SK-N-SH (cell line): ENCODE data around the gene ARID3A. TPM values are rescaled to one million over a fixed set of nuclear protein-coding genes. Genes with fewer than 3 reads are reported as not detected.

Experiments
- CTCF ChIA-PET: fragments of 300-600, 350-600 bp; formaldehyde crosslinking; extraction: SDS; loops from one replicate; lab custom pipeline; 2021; lab: Yijun Ruan, JAX
- POLR2A ChIA-PET: fragments of 350-600 bp; sonication (Branson Sonifier 250); formaldehyde crosslinking; extraction: SDS; loops from one replicate; lab custom pipeline; 2020; ENCODE audit warnings: antibody characterized with exemption, inconsistent platforms; lab: Yijun Ruan, JAX
- DNase-seq: peaks from one replicate; pipeline ENCODE4 v3.0.0; 2012
- H2AFZ ChIP-seq: fragments of 200-600 bp; sonication (generic); 2 replicates; pipeline ENCODE4 v1.8.1; 2016; ENCODE audit warnings: antibody characterized with exemption, mild to moderate bottlenecking, low read depth
- H3F3A ChIP-seq: fragments of 200-600 bp; sonication (generic); replicated peaks from 2 replicates; pipeline ENCODE3; 2016; ENCODE audit warnings: antibody characterized with exemption, mild to moderate bottlenecking; ENCODE audit not compliant: insufficient read depth
- H3K27ac ChIP-seq, 2 experiments: fragments of 200-500 bp in 1 of 2; fragments of 200-600 bp in 1 of 2; sonication (Bioruptor generic) in 1 of 2; sonication (generic), shearing (Covaris generic) in 1 of 2; 2 replicates each; pipeline versions ENCODE4 v1.5.1 to v1.6.1; 2014 to 2016; ENCODE audit warnings: low read depth in 2 of 2, inconsistent platforms in 1 of 2, low read length in 1 of 2, mild to moderate bottlenecking in 1 of 2, mixed read lengths in 1 of 2
- H3K27me3 ChIP-seq: fragments of 200-600 bp; sonication (generic), shearing (Covaris generic); 2 replicates; pipeline ENCODE4 v1.6.1; 2016; ENCODE audit warnings: mixed run types; ENCODE audit not compliant: insufficient read depth
- H3K36me3 ChIP-seq, 2 experiments: fragments of 200-500 bp in 1 of 2; fragments of 200-600 bp in 1 of 2; sonication (Bioruptor generic) in 1 of 2; sonication (generic) in 1 of 2; replicated peaks in 1 of 2; 2 replicates each; pipeline versions ENCODE3 to v1.5.1; 2014 to 2016; ENCODE audit warnings: low read length in 1 of 2, mild to moderate bottlenecking in 1 of 2; ENCODE audit not compliant: insufficient read depth in 2 of 2, control insufficient read depth in 1 of 2
- H3K4me1 ChIP-seq, 2 experiments: fragments of 200-500 bp in 1 of 2; fragments of 200-600 bp in 1 of 2; sonication (Bioruptor generic) in 1 of 2; sonication (generic), shearing (Covaris generic) in 1 of 2; 2 replicates each; pipeline versions ENCODE4 v1.5.1 to v1.6.1; 2014 to 2016; ENCODE audit warnings: low read depth in 1 of 2, low read length in 1 of 2, mixed run types in 1 of 2; ENCODE audit not compliant: insufficient read depth in 2 of 2, control insufficient read depth in 1 of 2
- H3K4me2 ChIP-seq: fragments of 200-600 bp; sonication (generic), shearing (Covaris generic); 2 replicates; pipeline ENCODE4 v1.6.1; 2017; ENCODE audit warnings: mixed run types
- H3K4me3 ChIP-seq, 2 experiments: fragments of 200-500 bp in 1 of 2; fragments of 200-600 bp in 1 of 2; sonication (Bioruptor generic) in 1 of 2; sonication (generic), shearing (Covaris generic) in 1 of 2; 2 replicates each; pipeline versions ENCODE4 v1.5.1 to v1.8.1; 2014 to 2016; ENCODE audit warnings: low read depth in 2 of 2, inconsistent platforms in 1 of 2, low read length in 1 of 2, mild to moderate bottlenecking in 1 of 2, mixed read lengths in 1 of 2, moderate library complexity in 1 of 2
- H3K79me2 ChIP-seq: fragments of 200-600 bp; sonication (generic); 2 replicates; pipeline ENCODE4 v1.8.1; 2017; ENCODE audit warnings: mild to moderate bottlenecking; ENCODE audit not compliant: insufficient read depth
- H3K9ac ChIP-seq: fragments of 200-600 bp; sonication (generic); 2 replicates; pipeline ENCODE4 v1.6.1; 2017; ENCODE audit warnings: mixed run types
- H3K9me2 ChIP-seq: fragments of 200-600 bp; sonication (generic); 2 replicates; pipeline ENCODE4 v1.6.1; 2017; ENCODE audit warnings: mixed run types
- H3K9me3 ChIP-seq: fragments of 200-600 bp; sonication (generic); 2 replicates; pipeline ENCODE4 v1.6.1; 2017; ENCODE audit warnings: mixed run types, mild to moderate bottlenecking, moderate library complexity
- H4K20me1 ChIP-seq: fragments of 200-600 bp; sonication (generic); 2 replicates; pipeline ENCODE4 v1.6.1; 2017; ENCODE audit warnings: mild to moderate bottlenecking, mixed run types; ENCODE audit not compliant: insufficient read depth
- ELF1 ChIP-seq: IDR thresholded peaks from 2 replicates; pipeline ENCODE4 v1.4.0; 2012
- FOXJ3 ChIP-seq: sonication (generic); formaldehyde crosslinking; IDR thresholded peaks from 2 replicates; pipeline ENCODE4 v1.5.1; 2020; ENCODE audit warnings: mild to moderate bottlenecking, missing genetic modification reagents
- GATA2 ChIP-seq: sonication (generic); formaldehyde crosslinking; IDR thresholded peaks from 2 replicates; pipeline ENCODE4 v1.5.0; 2020; ENCODE audit warnings: mild to moderate bottlenecking, missing genetic modification reagents
- MEF2A ChIP-seq: IDR thresholded peaks from 2 replicates; pipeline ENCODE4 v1.4.0; 2012; ENCODE audit warnings: low read depth, borderline replicate concordance
- NRF1 ChIP-seq: IDR thresholded peaks from 2 replicates; pipeline ENCODE4 v1.6.1; 2012; ENCODE audit warnings: low read depth, mild to moderate bottlenecking, low read length
- RAD21 ChIP-seq: IDR thresholded peaks from 2 replicates; pipeline ENCODE4 v1.6.1; 2012; ENCODE audit warnings: mild to moderate bottlenecking, low read length
- RCOR1 ChIP-seq: fragments of 150-350 bp; IDR thresholded peaks from 2 replicates; pipeline ENCODE4 v1.6.1; 2017; ENCODE audit warnings: antibody characterized with exemption, low read length
- RFX5 ChIP-seq: IDR thresholded peaks from 2 replicates; pipeline ENCODE4 v1.6.1; 2012; ENCODE audit warnings: mild to moderate bottlenecking, improper control_type of control experiment, low read length
- RXRA ChIP-seq: IDR thresholded peaks from 2 replicates; pipeline ENCODE4 v1.4.0; 2012; ENCODE audit warnings: low read depth, mild to moderate bottlenecking, borderline replicate concordance
- TCF12 ChIP-seq: IDR thresholded peaks from 2 replicates; pipeline ENCODE4 v1.4.0; 2012
- WGBS: methylation state at CpG from one replicate; pipeline ENCODE4 v1.1.6; 2017; ENCODE audit warnings: low lambda C conversion rate; 5-methylcytosine and 5-hydroxymethylcytosine counted together
- polyA plus RNA-seq, 3 experiments: library from polyadenylated mRNA; depleted of rRNA; stranded (reverse); fragments of >200 nt; gene quantifications; 2 replicates each; pipeline ENCODE4 v1.2.3, GENCODE V29; 2012
- TF ChIP-seq, protein P1 (sequence below): fragments of 200-600 bp; sonication (generic); IDR thresholded peaks from 2 replicates; pipeline ENCODE4 v1.6.1; 2017; ENCODE audit warnings: antibody characterized with exemption, mild to moderate bottlenecking, moderate library complexity
- TF ChIP-seq, protein P2 (sequence below): IDR thresholded peaks from 2 replicates; pipeline ENCODE4 v1.4.0; 2012; ENCODE audit warnings: low read depth, borderline replicate concordance

The ARID3A gene
- polyA plus RNA-seq, 1 of the 3 experiments (the other 2 are of a cell fraction) = 8.6 TPM

DNA sequence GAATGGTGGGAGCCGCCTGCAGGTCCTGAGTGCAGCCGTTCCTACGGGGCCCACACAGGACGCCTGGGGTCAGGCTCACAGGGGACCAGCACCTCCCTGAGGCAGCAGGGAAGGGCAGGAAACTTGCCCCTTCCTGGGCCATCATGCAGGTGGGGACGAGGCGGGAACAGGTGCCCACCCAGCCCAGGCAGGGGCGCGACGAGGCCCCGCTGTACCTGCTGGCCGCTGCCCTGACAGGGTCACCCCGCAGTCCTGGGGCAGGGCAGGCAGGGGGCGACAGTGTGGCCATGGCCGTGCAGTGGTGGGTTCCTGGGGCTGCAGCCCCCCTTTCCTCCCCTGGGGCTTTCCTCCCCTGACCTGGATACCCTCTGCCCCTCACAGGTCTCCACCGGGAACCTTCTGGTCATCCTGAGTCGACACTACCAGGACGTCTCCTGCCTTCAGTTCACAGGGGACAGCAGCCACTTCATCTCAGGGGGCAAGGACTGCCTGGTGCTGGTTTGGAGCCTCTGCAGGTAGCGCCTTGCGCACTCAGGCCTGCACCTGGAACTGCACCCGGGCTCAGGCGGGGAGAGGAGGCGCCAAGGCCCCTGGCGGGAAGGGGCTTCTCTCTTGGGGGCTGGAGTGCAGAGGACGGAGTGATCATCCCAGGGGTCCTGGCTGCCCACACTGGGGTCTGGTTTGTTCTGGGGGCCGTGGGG lies 63.7 kb downstream of the ARID3A start:
- Histone ChIP-seq H3K9me3 (no peaks in the 10 kb centered on the region), H3K9me2 (no peaks in the 10 kb centered on the region), H2AFZ (no peak overlapping the region), H3K79me2 (peaks cover 8% of the 10 kb centered on the region; the same call in 1 of the 2 replicates), H3K4me3 (no peak overlapping the region), H3F3A (no peaks in the 10 kb centered on the region), H3K27me3 (no peaks in the 10 kb centered on the region), H3K4me2 (no peak overlapping the region)
- CTCF ChIA-PET = interaction anchor here (1.3 kb wide), 1 partner anchor 12 kb away, joined by 4 read pairs; no protein-coding TSS in a partner anchor
- POLR2A ChIA-PET = no interaction called here
- TF ChIP-seq GATA2 (CRISPR knock-in tag) = no peak
- TF ChIP-seq RXRA = no peak
- TF ChIP-seq, protein P1, sequence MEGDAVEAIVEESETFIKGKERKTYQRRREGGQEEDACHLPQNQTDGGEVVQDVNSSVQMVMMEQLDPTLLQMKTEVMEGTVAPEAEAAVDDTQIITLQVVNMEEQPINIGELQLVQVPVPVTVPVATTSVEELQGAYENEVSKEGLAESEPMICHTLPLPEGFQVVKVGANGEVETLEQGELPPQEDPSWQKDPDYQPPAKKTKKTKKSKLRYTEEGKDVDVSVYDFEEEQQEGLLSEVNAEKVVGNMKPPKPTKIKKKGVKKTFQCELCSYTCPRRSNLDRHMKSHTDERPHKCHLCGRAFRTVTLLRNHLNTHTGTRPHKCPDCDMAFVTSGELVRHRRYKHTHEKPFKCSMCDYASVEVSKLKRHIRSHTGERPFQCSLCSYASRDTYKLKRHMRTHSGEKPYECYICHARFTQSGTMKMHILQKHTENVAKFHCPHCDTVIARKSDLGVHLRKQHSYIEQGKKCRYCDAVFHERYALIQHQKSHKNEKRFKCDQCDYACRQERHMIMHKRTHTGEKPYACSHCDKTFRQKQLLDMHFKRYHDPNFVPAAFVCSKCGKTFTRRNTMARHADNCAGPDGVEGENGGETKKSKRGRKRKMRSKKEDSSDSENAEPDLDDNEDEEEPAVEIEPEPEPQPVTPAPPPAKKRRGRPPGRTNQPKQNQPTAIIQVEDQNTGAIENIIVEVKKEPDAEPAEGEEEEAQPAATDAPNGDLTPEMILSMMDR = peak; percentile 34
- TF ChIP-seq ELF1 = no peak
- TF ChIP-seq RCOR1 = no peak
- TF ChIP-seq, all 33 proteins: peak for 1
- H3K36me3 ChIP-seq = peaks cover 3 to 49% of the 10 kb centered on the region in 2 experiments
- DNase-seq = no peak
- H3K27ac ChIP-seq = no peak overlapping the region
- H4K20me1 ChIP-seq = 0 out of 2 replicates have a peak, but pooled peaks cover 6% of the 10 kb centered on the region
- WGBS = 97% methylated on average over 11 of the region's 25 CpGs
- peaks cover 0 to 4% of the 10 kb centered on the region in 2 experiments; a peak in 2 of 4 replicates for H3K4me1 ChIP-seq
- H3K9ac ChIP-seq = no peak overlapping the region

DNA sequence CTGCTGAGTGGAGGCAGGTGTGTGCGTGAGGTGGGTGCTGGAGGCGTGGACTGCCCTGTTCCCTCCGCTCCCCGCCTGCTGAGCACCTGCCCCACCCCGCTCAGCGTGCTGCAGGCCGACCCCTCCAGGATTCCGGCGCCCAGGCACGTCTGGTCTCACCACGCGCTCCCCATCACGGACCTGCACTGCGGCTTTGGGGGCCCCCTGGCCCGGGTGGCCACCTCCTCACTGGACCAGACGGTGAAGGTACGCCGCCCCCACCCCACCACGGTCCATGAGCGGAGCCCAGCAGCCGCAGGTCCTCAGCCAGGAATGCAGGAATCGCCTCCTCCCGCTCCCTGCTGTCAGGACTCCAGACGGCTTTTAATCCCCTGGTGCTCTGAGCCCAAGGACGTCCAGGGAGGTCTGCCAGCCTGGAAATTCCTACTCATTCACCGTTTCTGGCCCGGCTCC lies 64.3 kb downstream of the ARID3A start:
- POLR2A ChIA-PET = no interaction called here

More for the DNA sequence above, 64.3 kb downstream of the ARID3A start:
- 0 out of 2 replicates have a peak, but pooled peaks cover 6% of the 10 kb centered on the region for H4K20me1 ChIP-seq
- CTCF ChIA-PET = no interaction called here
- H3F3A ChIP-seq = no peaks in the 10 kb centered on the region
- no peaks in the 10 kb centered on the region for H3K27me3 ChIP-seq
- H3K4me2 ChIP-seq = no peak overlapping the region
- 85% methylated on average over 16 of the region's 27 CpGs for WGBS
- H3K9me3 ChIP-seq = no peaks in the 10 kb centered on the region
- H3K79me2 ChIP-seq = peaks cover 2% of the 10 kb centered on the region; the same call in 1 of the 2 replicates
- H2AFZ ChIP-seq = no peak overlapping the region
- H3K27ac ChIP-seq = no peak overlapping the region
- no peaks in the 10 kb centered on the region for H3K9me2 ChIP-seq
- no peaks in the 10 kb centered on the region; a peak in 1 of 4 replicates for H3K4me1 ChIP-seq
- H3K9ac ChIP-seq = no peak overlapping the region
- TF ChIP-seq MEF2A (no peak), RAD21 (no peak), NRF1 (no peak), RFX5 (no peak), FOXJ3 (CRISPR knock-in tag) (no peak), TCF12 (no peak)
- TF ChIP-seq, protein P2, sequence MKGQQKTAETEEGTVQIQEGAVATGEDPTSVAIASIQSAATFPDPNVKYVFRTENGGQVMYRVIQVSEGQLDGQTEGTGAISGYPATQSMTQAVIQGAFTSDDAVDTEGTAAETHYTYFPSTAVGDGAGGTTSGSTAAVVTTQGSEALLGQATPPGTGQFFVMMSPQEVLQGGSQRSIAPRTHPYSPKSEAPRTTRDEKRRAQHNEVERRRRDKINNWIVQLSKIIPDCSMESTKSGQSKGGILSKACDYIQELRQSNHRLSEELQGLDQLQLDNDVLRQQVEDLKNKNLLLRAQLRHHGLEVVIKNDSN = no peak
- TF ChIP-seq, all 33 proteins: peak for 0
- no peak for DNase-seq
- Histone ChIP-seq H3K4me3 (no peak overlapping the region), H3K36me3 (peaks cover 3 to 50% of the 10 kb centered on the region in 2 experiments)
